GM10248 (cell line): Measurements from ENCODE around the gene SACS.

Experiments used
- CTCF ChIA-PET: fragments of 300-600 bp; sonication (Branson Sonifier 250); formaldehyde crosslinking; extraction: SDS; loops from one replicate; lab custom pipeline; 2021; ENCODE audit warnings: antibody characterized with exemption; lab: Yijun Ruan, JAX
- POLR2A ChIA-PET: fragments of 350-650 bp; sonication (Branson Sonifier 250); formaldehyde crosslinking; extraction: SDS; loops from one replicate; lab custom pipeline; 2020; ENCODE audit warnings: antibody characterized with exemption; lab: Yijun Ruan, JAX
- DNase-seq: peaks from one replicate; pipeline ENCODE4 v3.0.0; 2012; ENCODE audit errors: extremely low spot score
- TF ChIP-seq, protein P1 (sequence below): IDR thresholded peaks from 2 replicates; pipeline ENCODE4 v1.5.1; 2012; ENCODE audit warnings: mild to moderate bottlenecking, low read depth; ENCODE audit errors: extremely low read depth, missing control alignments, control extremely low read depth

Gene SACS

GRCh38 chr13:23357349-23357748, 76.2 kb downstream of the SACS start:
- TF ChIP-seq, protein P1, sequence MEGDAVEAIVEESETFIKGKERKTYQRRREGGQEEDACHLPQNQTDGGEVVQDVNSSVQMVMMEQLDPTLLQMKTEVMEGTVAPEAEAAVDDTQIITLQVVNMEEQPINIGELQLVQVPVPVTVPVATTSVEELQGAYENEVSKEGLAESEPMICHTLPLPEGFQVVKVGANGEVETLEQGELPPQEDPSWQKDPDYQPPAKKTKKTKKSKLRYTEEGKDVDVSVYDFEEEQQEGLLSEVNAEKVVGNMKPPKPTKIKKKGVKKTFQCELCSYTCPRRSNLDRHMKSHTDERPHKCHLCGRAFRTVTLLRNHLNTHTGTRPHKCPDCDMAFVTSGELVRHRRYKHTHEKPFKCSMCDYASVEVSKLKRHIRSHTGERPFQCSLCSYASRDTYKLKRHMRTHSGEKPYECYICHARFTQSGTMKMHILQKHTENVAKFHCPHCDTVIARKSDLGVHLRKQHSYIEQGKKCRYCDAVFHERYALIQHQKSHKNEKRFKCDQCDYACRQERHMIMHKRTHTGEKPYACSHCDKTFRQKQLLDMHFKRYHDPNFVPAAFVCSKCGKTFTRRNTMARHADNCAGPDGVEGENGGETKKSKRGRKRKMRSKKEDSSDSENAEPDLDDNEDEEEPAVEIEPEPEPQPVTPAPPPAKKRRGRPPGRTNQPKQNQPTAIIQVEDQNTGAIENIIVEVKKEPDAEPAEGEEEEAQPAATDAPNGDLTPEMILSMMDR, result no peak
- ChIA-PET CTCF (no interaction called here), POLR2A (no interaction called here)
- DNase-seq, result no peak

DNA sequence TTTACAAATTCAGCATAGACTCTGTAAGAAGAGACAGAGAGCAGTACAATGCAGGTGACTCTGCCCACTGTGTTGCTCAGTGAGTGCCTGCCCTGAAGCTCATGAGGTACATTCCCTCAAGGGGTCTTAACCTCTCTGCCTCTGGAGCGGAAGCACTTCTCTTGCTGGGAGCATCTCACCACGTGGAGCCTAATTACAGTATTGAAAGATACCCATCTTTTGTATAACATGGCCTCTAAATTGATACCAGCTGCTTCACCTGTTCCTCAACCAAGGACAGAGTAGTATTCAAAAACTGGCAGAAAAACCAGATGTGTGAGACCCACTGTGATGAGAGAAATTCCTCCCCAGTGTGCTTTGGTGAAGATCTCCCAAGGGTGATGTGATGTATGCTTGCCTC, 77.1 kb downstream of the SACS start:
- ChIA-PET CTCF (no interaction called here), POLR2A (no interaction called here)
- no peak for DNase-seq
- TF ChIP-seq, protein P1, result no peak

DNA sequence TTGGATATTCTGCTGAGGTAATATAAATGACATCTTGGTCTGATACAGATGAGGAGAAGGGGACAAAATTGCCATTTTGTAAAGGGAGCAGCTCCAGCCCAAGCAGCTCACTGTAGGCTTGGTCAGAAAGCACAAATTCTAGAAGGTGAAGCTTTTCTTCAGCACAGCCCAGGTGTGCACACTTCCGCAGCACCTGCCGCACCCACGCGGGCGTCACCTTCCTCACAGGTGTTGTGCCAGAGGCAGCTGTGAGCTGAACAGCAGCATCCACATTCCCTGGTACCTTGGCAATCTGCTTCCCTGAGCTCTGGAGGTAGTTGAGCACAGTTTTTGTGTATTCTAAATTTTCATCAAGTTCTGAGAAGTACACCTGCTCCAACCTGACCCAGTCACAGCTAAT, 79.0 kb downstream of the SACS start:
- TF ChIP-seq, protein P1, result no peak
- POLR2A ChIA-PET, result no interaction called here
- CTCF ChIA-PET, result interaction anchor here (0.7 to 2.3 kb wide), 7 partner anchors 9 to 26 kb away, joined by 3 to 8 read pairs (median 3); no protein-coding TSS in a partner anchor
- DNase-seq, result no peak

DNA sequence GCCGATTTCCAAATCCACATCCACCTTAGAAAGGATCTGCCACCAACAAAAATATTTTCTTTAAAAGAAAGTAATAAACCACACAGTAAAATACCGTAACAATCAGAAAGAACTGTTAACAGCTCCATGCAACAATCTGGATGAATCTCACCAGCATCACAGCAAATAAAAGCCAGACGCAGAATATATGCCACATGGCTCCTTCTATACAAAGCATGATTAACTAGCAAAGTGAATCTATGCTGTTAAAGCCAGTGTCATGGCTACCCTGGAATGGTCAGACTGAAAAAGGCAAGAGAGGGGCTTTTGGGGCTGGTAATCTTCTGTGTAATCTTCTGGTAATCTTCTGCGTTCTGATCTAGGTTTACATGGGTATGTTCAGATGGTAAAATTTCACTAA, 81.3 kb downstream of the SACS start:
- DNase-seq, result no peak
- CTCF ChIA-PET, result no interaction called here
- TF ChIP-seq, protein P1, result no peak
- POLR2A ChIA-PET, result no interaction called here

GRCh38 chr13:23350009-23350408, 83.5 kb downstream of the SACS start:
- TF ChIP-seq, protein P1, result no peak
- DNase-seq, result no peak
- POLR2A ChIA-PET, result no interaction called here
- CTCF ChIA-PET, result interaction anchor here (0.7 to 1.3 kb wide), 3 partner anchors 9 to 16 kb away, joined by 3 read pairs; no protein-coding TSS in a partner anchor

DNA sequence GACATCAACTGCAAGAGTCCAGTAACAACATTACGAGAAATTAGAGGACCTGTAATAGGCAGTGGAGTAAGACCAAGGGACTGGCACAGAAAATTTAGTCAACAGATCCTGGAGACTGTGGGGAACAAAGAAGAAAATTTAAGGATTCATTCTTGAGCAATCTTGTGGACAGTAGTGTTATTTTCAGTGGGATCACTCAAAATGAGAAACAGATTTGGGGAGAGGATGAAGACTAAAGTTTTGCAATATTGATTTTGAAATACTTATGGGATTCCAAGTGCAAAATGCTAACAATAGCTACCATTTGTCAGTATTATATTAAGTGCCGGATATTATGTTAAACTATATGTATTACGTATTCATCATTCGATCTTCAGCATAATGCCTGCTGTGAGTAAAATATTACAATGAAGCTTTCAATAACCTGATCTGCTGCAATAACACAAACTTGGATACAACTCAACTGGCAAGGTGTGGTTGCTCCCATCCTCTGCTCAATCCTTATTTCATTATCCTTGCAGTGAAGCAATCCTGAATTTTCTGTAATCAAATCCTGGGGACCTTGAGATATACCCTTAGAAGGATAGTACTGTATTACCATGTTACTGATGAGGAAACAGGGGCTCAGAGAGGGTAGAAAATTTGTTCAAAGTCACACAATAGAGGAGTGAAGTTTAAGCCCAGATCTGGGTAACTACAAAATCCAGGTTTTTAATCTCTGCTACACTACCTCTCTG, 84.2 kb downstream of the SACS start:
- DNase-seq, result no peak
- ChIA-PET POLR2A (no interaction called here), CTCF (interaction anchor here (0.8 to 1.2 kb wide), 2 partner anchors 8 to 11 kb away, joined by 3 read pairs; no protein-coding TSS in a partner anchor)
- TF ChIP-seq, protein P1, result no peak
